ENCODE results near the gene SLC6A17.

The SLC6A17 gene

DNA sequence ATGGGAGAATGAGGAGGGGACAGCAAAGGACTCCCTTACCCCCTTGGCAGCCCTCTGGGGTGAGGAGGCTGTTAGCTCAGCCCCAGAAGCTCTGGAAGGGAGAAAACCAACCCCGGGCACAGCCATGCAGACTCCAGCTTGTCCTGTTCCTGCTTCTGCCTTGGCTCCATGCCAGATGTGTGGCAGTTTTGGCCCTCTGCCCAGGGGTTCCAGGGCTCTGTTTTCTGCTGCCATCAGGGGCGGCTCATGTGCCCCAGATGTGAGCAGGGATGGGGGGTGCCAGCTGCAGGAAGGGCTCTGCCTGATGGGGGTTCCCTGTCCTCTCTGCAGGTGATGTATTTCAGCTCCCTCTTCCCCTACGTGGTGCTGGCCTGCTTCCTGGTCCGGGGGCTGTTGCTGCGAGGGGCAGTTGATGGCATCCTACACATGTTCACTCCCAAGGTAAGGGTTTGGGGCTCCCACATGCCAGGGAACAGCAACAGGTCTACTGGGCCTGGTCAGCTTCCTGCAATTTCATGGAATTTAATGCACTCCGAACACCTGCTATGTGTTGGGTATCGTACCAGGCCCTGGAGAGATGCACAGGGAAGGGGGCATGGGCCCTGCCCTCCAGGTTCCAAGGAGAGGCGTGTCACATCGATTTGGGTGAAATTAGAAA is 26.1 kb downstream of the SLC6A17 start:
- DNase-seq: peak; percentile 49

DNA sequence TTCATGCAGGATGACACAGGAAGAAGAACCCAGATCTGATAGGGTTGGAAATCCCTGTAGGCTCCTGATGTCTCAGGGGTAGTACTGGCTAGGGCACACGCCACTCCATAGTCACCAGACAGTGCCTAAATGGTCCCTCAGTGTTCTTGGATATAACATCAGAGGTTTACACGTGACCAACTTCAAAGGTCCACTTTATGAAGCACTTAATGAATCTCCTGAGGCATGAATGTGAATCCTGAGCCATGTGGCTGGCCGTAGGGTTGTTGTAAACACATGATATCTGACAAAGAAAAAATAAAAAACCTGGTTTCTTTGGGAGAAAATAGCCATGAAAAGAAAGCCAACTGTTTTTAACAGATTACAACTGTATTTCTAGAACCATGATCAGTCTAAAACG is 27.5 kb downstream of the SLC6A17 start:
- DNase-seq: no peak

- no peak for DNase-seq
Observed at GRCh38 chr1:110183642-110184167, 33.4 kb downstream of the SLC6A17 start.

DNA sequence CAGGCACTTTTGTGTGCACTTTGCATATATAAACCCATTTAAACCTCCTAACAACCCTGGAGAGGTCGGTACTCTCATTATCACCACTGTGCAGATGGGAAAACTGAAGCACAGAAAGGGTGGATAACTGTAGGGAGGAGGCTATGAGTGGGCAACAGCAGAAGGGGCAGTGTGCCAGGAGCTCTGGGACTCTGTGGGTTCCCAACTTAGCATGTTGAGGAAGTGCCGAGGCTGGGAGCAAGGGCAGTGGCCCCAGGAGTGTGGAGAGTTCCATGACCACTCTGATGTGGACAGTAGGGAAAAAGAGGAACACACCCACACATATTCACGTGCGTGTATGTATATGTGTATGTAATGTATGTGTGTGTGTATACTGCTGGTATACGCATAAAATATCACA is 34.2 kb downstream of the SLC6A17 start:
- no peak for DNase-seq

- DNase-seq: peak; percentile 64
Observed at GRCh38 chr1:110185181-110185580, 34.9 kb downstream of the SLC6A17 start.

DNA sequence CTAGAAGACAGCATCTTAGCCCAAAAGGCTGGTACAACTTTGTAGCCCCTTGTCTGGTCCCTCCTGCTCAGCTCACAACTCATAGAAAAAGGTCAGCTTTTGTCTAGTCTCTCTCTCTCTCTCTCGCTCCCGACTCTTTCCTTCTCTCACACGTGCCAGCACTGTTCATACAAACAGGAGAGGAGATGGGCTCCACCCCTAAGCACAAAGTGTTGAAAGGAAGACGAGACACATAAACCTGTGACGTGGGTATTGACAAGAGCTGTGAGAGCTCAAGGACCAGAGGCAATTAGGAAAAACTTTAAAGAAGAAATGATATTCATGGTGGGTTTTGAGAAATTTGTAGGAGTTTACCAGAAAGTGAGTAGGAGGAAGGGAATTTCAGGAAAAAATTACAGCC is 36.3 kb downstream of the SLC6A17 start:
- DNase-seq: no peak

DNA sequence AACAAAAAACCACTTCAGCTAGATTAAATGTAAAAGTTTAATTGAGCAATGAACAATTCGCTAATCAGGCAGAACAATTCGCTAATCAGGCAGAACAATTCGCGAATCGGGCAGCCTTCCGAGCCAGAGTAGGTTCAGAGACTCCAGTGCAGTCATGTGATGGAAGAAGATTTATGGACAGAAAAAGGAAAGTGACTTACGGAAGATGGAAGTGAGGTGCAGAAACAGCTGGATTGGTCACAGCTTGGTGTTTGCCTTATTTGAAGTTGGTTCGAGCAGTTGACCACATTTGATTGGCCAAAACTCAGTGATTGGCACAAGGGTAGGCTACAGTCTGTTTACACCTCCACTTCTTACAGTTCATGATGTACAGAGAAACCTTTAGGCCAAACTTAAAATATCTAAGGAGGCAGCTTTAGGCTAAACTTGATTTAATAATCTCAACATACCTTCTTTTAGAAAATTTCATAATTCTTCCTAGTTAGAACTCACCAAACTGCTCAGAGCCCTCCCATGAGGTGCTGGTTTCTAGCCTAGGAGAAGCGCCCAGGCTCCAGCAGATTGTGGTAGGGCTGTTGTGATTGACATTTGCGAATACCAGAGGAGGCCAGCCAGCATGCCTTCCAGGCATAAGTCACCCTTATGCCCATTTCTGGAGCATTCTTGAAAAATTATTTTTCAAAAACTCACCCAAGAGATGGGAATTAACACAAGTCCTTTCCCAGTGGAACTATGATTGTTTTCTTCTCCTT is 37.0 kb downstream of the SLC6A17 start:
- DNase-seq: no peak

GRCh38 chr1:110188035-110188618 is 37.8 kb downstream of the SLC6A17 start:
- no peak for DNase-seq

DNA sequence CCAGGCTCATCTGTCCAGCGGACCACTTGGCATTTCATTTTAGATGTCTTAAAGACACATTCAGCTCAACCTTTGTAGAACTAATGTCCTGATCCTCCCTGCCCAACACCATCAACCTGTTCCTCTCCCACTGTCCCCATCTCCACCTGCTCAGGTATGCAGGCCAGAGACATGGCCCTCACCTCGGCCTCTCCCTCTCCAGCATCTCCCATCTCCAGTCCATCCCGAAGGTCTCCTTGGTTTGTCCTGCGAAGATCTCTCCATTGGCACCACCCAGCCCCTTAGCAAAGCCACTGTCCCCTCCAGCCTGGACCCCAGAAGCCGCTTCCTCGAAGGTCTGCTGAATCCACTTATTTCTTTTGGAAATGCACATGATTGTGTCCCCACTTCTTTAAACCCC is 38.9 kb downstream of the SLC6A17 start:
- DNase-seq: no peak

DNA sequence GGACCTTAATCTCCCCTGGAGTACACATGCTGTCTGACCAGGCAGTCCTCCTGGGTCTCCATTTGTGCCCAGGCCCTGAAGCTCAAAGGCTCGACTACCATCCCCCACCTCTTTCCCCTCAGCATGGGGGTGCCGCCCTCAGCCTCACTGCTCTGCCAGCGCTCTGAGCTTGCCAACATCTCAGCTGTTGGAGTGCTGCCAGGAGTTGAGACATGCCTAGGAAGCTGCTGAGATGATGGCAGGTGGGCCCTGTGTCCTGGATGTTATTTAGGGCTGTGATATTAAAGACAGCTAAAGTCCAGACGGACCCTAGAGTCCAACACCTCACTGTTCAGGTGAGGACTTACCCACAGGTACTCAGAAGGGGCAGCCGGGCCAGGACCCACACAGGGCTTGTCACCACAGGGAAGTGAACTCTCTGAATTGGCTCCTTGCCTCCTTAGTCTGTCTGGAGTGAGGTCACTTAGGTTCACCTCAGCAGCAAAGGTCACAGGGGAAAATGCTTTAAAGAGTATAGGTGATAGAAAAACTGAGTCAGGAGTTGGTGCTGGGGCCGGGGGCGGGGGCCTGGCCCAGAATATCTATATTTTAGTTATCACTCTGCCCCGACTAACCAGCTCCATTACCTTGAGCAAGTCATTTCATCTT is 40.1 kb downstream of the SLC6A17 start:
- peak; percentile 82 for DNase-seq

DNA sequence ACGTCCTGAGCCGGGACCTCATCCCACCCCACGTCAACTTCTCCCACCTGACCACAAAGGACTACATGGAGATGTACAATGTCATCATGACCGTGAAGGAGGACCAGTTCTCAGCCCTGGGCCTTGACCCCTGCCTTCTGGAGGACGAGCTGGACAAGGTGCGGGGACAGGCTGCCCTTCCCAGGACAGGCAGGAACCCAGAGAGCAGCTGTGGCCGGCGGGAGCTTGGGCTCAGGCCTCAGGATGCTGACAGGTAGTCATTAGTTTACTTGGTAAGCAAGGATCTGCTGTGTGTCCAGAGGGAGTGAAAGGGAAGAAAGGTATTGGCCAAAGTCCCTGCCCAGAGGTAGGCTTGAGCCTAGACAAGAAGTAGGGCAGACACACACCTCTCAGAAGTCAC is 42.2 kb downstream of the SLC6A17 start:
- no peak for DNase-seq

DNA sequence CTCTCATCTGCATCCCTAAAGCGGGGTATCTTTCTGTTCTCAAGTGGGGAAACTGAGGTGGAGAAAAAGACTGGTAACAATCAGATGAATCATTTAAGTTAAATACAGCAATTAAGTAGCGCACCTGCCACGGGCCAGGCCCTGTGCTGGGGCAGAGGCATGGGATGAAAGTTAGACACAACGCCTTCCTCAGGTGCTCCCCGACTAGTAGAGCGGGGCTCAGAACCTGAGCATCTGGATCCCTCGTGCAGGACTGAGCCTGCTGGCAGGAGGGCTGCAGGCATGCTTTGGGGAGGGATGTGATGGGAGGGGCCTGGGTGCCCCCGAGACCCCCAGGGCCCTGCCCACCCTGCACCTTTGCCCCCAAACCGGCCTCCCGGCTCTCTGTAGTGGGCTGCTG is 44.9 kb downstream of the SLC6A17 start:
- no peak for DNase-seq

GRCh38 chr1:110196917-110197765 is 46.8 kb downstream of the SLC6A17 start:
- peak; percentile 77 for DNase-seq

DNA sequence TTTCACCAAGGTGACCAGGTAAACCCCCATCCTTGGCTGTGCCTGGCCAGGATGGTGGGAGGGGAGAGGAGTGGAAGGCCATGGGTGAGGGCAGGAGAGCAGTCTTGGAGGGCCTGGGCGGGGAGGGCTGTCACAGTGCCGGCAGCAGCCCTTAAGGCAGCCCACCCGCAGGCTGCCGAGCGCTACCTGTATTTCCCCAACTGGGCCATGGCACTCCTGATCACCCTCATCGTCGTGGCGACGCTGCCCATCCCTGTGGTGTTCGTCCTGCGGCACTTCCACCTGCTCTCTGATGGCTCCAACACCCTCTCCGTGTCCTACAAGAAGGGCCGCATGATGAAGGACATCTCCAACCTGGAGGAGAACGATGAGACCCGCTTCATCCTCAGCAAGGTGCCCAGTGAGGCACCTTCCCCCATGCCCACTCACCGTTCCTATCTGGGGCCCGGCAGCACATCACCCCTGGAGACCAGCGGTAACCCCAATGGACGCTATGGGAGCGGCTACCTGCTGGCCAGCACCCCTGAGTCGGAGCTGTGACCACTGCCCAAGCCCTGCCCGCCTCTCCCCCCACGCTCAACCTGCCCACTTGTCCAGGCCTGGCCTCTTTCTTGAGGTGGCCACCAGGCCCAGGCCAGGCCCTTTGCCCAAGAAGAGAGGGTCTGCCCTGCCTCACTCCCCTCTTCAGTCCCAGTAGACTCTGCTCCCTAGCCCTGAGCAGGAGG is 47.8 kb downstream of the SLC6A17 start:
- no peak for DNase-seq

- no peak for DNase-seq
Observed at GRCh38 chr1:110198746-110199145, 48.5 kb downstream of the SLC6A17 start.

GRCh38 chr1:110200190-110200589 is 49.9 kb downstream of the SLC6A17 start:
- no peak for DNase-seq

GRCh38 chr1:110200666-110201065 is 50.4 kb downstream of the SLC6A17 start:
- DNase-seq: no peak

GRCh38 chr1:110201157-110201825 is 51.0 kb downstream of the SLC6A17 start:
- DNase-seq: no peak

DNA sequence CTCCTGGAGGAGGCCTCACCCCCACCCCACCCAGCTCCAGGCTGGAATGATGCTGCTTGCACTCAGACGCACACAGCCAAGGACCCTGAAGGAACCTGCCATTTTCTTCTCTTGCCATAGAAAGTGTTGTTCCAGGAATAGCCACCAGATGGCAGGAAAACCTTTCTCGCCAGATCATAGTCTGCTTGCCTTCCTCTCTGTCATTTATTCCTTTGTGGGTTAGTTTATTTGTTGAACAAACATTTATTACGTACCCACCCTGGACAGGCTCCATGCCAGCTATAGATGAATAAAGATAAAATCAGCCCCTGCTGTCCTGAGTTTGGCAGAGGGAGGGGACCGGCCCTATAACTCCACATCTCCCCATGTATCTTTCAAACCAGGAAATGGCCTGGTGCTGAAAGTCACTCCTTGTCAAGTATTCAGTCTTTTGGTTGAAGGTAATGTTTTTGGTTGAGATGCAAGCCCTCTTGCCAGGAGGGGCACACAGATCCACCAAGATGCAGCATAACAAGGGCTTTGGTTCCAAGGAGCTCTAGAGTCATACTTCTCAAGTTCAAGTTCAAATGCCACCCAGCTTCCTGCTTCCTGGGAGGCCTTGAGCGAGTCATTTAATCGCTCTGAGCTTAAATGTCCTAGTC is 52.8 kb downstream of the SLC6A17 start:
- peak; percentile 52 for DNase-seq

DNA sequence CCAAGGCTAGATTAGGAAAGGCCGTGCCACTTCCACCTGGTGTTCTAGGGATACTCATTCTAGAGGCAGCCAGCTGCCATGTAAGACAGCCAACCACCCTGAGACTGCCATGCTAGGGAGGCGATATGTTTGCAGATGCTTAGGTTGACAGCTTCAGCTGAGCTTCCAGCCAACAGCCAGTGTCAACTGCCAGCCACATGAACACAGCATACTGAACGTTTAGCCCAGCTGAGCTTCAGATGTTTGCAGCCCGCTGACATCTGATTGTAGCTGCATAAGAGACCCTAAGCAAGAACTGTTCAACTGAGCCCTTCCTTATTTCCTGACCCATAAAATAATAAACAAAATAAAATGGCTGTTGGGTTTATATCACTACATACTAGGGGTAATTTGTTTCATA is 54.9 kb downstream of the SLC6A17 start:
- peak; percentile 29 for DNase-seq

Measured in SHP77 treated with DMSO at 0.1 percent for 48 hours (cell line).